HG02763 (cell line): Measurements from ENCODE around the gene SPTBN1.

Experiments used
- ATAC-seq: cut with Tn5 transposase; IDR thresholded peaks from one replicate; pipeline ENCODE4 v1.9.1; 2021; ENCODE audit warnings: mild to moderate bottlenecking, moderate library complexity; ENCODE audit not compliant: unreplicated experiment

Gene SPTBN1

DNA sequence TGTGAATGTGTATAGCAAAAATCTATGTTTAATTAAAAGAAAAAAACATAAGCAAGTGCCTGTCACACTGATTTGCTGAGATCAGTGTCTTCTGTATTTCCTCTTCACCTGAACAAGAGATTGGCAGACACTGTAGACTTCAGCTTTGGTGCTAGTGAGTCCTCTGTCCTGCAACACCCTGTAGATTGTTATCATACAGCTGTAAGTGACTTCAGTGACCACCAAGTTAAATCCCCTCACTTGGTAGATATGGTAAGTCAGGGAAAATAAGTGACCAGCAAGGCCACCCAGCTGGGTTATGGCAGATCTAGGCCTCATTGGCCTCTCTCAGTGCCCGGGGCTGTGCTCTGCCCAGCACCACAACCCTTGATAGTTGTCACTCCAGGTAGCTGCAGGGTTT lies 147.7 kb downstream of the SPTBN1 start:
- no peak for ATAC-seq

DNA sequence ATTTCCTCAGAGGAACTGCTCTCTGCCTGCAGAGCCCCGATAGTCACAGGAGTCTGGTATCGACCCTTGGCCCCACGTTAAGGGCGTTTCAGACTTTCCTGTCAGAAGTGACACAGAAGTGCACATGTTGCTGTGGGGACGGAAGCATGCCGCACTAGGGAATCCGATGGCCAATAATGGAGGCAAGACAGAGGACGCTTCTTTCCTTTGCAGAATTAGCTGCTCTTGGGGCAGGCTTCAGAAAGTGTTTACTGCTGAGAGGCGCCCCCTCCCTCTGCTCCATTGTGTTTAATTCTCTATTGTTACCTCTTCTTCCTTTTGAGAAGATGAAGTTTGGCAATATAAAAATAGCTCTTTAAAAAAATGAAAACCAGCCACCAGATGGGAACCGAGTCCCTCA lies 148.7 kb downstream of the SPTBN1 start:
- ATAC-seq: no peak

DNA sequence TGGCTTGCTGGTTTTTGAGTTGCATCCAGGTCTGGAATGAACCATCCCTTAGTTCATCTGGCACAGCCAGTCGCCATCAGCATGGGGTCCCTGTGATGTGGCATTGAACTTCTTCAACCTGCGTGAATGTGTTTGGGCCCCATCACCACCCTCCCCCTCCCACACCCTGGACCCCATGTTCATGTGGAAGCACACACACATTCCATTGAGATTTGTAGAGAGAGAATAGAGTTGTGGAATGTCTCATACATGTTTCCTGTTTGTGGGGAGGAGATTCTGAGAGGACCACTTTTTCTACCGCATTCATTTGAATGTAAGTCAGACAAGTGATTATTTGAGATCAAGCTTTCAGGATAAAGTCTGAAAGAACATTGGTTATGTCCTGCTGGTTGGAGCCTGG lies 149.7 kb downstream of the SPTBN1 start:
- no peak for ATAC-seq

GRCh38 chr2:54606393-54606958 lies 150.3 kb downstream of the SPTBN1 start:
- ATAC-seq: no peak

DNA sequence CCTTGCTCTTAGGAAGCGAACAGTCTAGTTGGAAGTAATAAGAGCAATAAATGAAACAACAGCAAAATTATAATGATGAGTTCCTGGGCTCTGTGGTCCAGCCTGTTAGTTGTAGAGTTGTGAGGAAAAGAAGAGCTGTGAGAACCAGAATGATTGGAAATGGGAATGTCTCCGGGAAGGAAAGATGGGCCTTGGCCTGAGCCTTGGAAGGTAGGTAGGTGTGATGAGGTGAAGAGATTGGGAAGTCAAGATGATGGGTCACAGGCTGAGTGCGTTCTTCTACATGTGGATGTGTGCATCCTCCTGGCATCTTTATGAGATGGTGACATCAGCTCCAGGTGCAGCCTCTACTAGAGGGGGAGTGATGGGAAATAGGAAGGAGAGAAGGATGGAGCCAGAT lies 152.1 kb downstream of the SPTBN1 start:
- no peak for ATAC-seq

GRCh38 chr2:54609241-54609640 lies 153.1 kb downstream of the SPTBN1 start:
- no peak for ATAC-seq

GRCh38 chr2:54609647-54610046 lies 153.5 kb downstream of the SPTBN1 start:
- ATAC-seq: no peak

DNA sequence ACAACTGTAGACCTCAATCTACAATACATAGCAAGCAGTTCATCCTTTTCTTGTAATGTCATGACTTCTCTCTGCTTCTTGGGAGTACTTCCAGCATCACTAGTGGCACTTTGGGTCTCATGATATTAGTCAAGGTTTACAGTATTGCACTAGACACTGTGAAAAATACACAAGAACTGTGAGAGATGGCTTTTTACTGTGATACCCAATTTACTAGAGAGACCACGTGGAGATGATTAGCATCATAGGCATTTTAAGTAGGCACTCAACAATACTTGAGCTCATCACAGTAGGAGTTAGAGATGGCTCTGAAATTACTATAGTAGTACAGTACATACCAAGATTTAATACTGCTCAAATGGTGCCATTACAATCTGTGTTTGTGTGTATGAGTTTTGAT lies 154.6 kb downstream of the SPTBN1 start:
- no peak for ATAC-seq

DNA sequence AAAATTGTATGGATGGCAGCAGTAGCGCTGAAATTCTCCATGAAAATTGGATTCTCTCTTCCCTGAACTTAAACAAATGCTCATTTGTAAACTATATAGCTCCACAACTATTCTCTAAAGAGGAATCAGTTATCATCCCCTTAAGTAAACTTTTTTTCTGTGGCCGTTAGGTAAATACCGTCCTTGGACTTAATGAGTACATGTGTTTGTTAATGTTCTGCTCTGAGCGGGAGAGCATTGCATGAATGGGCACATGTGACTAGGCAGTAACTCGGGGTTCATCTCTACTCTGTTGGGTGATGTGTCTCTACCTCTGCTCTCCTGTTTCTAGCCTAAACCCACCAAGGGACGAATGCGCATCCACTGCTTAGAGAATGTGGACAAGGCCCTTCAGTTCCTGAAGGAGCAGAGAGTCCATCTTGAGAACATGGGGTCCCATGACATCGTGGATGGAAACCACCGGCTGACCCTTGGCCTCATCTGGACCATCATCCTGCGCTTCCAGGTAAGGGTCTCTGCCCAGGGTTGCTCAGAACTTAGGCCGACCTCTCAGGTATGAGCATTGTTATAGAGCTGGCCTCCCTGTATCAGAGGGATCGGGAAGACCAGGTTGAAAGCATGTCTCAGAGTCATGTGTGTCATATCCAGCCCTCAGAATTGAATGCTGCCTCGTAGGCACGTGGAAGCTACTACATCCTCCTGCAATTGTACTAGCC lies 155.9 kb downstream of the SPTBN1 start:
- no peak for ATAC-seq

- no peak for ATAC-seq
Measured at GRCh38 chr2:54613386-54613785, 157.3 kb downstream of the SPTBN1 start.

GRCh38 chr2:54613794-54614257 lies 157.7 kb downstream of the SPTBN1 start:
- ATAC-seq: no peak

- ATAC-seq: no peak
Measured at GRCh38 chr2:54614819-54615218, 158.7 kb downstream of the SPTBN1 start.

GRCh38 chr2:54615832-54616534 lies 159.9 kb downstream of the SPTBN1 start:
- ATAC-seq: no peak

- ATAC-seq: no peak
Measured at GRCh38 chr2:54617409-54617808, 161.3 kb downstream of the SPTBN1 start.

DNA sequence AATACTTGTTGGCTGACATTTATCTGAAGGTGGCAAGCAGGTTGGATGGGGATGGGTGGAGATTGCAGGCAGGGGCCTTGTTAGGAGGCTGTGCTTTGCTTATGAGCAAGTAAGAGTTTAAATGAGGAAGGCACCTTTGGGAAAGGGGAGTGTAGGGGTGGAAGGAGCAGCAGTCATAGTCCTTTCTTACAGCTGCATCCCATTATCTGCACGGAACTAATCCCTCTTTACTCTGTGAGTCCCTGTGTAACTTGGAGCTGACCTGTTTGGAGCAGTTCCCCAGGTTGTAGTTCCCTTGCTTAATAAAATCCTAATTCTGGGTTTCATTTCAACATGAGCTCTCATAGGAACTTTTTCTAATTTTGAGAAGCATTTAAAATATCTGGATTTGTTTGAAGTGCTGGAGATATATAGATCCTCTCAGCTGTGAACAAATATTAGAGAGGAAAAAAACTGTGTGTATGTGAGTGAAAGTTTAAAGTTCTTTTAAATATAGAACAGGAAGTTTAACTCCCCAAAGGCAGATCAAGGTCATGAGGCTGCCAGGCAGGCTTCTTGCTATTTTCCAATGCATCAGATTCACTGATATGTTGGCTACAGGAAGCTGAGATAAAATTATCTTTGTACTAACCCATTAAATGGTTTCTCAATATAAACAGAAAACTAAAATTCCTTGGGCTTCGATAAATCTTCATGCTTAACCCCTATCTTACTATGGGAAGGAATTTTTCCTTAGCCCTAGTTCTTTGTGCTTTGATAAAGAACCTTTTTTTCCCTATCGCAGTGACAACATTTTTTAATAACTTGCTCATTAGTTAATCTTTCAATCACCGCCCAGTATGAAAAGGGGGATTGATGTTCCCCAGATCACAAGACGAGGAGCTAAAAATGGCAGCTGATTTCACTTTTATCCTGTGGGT lies 162.8 kb downstream of the SPTBN1 start:
- ATAC-seq: no peak

GRCh38 chr2:54619660-54620231 lies 163.6 kb downstream of the SPTBN1 start:
- no peak for ATAC-seq

- no peak for ATAC-seq
Measured at GRCh38 chr2:54620948-54621347, 164.8 kb downstream of the SPTBN1 start.

- no peak for ATAC-seq
Measured at GRCh38 chr2:54624591-54625071, 168.5 kb downstream of the SPTBN1 start.

DNA sequence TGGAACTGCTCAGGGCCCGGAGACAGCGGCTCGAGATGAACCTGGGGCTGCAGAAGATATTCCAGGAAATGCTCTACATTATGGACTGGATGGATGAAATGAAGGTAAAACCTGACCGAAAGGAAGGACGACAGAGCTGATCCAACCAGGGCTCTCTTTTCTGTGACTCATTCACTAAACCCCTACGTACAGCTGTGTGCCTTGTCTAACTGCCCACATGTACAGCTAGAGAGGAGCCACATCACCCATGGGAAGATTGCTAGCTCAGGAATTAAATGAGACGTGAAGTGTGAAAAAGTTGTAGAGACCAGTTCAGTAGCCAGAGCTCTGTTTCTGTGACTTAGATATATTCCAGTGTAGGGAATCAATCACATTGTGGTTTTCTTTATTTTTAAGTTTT lies 170.0 kb downstream of the SPTBN1 start:
- no peak for ATAC-seq

GRCh38 chr2:54626884-54627283 lies 170.8 kb downstream of the SPTBN1 start:
- ATAC-seq: no peak

DNA sequence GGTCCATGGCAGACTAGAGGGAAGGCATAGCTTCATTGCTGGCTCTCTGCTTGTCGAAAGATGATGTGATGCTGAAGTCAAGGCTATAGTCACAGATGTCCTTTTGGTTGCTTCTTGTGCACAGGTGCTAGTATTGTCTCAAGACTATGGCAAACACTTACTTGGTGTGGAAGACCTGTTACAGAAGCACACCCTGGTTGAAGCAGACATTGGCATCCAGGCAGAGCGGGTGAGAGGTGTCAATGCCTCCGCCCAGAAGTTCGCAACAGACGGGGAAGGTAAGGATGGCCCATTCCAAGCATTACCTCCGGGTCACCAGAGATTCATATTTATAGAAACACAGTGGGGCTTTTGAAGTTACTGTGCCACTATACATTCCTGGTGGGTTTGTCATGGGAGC lies 171.8 kb downstream of the SPTBN1 start:
- ATAC-seq: no peak
